Esophagus (tissue), 2 donors: Measurements from ENCODE around the gene TPX2. TPM values are rescaled to one million over a fixed set of nuclear protein-coding genes. Genes with fewer than 3 reads are reported as not detected.

Experiments used
- H3K27ac ChIP-seq, 2 donors: one replicate each; pipeline ENCODE4 v1.5.1; 2013; ENCODE audit warnings: low read depth in 2 of 2, mild to moderate bottlenecking in 2 of 2, inconsistent platforms in 1 of 2, low read length in 1 of 2, moderate library complexity in 1 of 2
- H3K27me3 ChIP-seq, 2 donors: one replicate each; pipeline ENCODE4 v1.6.1; 2013; ENCODE audit warnings: low read length in 2 of 2, control low read depth in 1 of 2, mild to moderate bottlenecking in 1 of 2; ENCODE audit not compliant: insufficient read depth in 2 of 2, control insufficient read depth in 1 of 2
- H3K36me3 ChIP-seq, 2 donors: one replicate each; pipeline ENCODE4 v1.6.1; 2013; ENCODE audit warnings: low read length in 1 of 2; ENCODE audit not compliant: control insufficient read depth in 2 of 2, insufficient read depth in 2 of 2
- H3K4me1 ChIP-seq, 2 donors: one replicate each; pipeline ENCODE4 v1.6.1; 2013; ENCODE audit warnings: low read length in 1 of 2; ENCODE audit not compliant: control insufficient read depth in 2 of 2, insufficient read depth in 2 of 2
- H3K4me3 ChIP-seq, 2 donors: one replicate each; pipeline ENCODE4 v1.5.1; 2013; ENCODE audit warnings: low read length in 2 of 2, mild to moderate bottlenecking in 2 of 2, low read depth in 1 of 2, moderate library complexity in 1 of 2
- H3K9me3 ChIP-seq, 2 donors: one replicate each; pipeline ENCODE4 v1.6.1; 2013; ENCODE audit warnings: mild to moderate bottlenecking in 2 of 2, low read depth in 1 of 2, low read length in 1 of 2, moderate library complexity in 1 of 2; ENCODE audit not compliant: control insufficient read depth in 2 of 2, insufficient read depth in 1 of 2
- WGBS, 2 donors: extraction: QIAGEN DNeasy Blood & Tissue Kit; methylation state at CpG; one replicate each; pipeline ENCODE4 v1.1.7; 2013; 5-methylcytosine and 5-hydroxymethylcytosine counted together
- polyA plus RNA-seq, 2 donors: library from polyadenylated mRNA; stranded (reverse); fragments of 200-250 nt; gene quantifications; one replicate each; pipeline ENCODE4 v1.2.3, GENCODE V29; 2013
- donor health status: healthy with polysubstance abuse.
- donor health status: Bipolar disorder and iron deficiency.

TPX2 gene
- polyA plus RNA-seq, 2 donors = 9.1 to 13.6 TPM

DNA sequence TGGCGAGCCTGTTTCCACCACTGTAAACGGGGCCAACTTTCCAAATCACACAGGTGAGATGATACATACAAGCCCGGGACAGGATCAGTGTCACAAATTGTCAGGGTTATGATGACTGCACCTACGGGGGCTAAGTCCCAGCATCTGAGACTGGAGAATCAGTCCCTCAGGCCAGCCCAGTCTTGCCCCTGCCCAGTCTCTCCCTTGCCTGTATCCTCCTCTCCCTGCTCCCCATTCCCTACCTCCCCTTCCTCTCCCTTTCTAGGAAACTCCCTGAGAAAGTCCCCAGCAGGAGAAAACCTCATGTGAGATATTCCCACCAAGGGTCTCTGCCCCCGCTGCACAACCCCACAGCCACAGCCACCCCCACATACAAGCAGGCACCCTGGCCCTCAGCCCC is 104.8 kb downstream of the TPX2 start:
- no peak overlapping the region for H3K4me3 ChIP-seq
- WGBS, 2 donors = 59 to 71% methylated on average over 5 of the region's 5 CpGs
- H3K27ac ChIP-seq = no peak overlapping the region
- no peaks in the 10 kb centered on the region for H3K27me3 ChIP-seq
- peaks cover 5 to 13% of the 10 kb centered on the region in 2 donors for H3K4me1 ChIP-seq
- no peaks in the 10 kb centered on the region for H3K36me3 ChIP-seq
- H3K9me3 ChIP-seq = no peaks in the 10 kb centered on the region

- Histone ChIP-seq H3K36me3 (no peaks in the 10 kb centered on the region), H3K4me3 (peak overlapping the region in 1 of 2 donors; percentile 9), H3K27ac (no peak overlapping the region), H3K9me3 (no peaks in the 10 kb centered on the region), H3K27me3 (no peaks in the 10 kb centered on the region), H3K4me1 (peaks cover 7 to 21% of the 10 kb centered on the region in 2 donors)
- WGBS, 2 donors = 78 to 85% methylated on average over 28 of the region's 28 CpGs
Observed at GRCh38 chr20:31844737-31845299, 105.7 kb downstream of the TPX2 start.

DNA sequence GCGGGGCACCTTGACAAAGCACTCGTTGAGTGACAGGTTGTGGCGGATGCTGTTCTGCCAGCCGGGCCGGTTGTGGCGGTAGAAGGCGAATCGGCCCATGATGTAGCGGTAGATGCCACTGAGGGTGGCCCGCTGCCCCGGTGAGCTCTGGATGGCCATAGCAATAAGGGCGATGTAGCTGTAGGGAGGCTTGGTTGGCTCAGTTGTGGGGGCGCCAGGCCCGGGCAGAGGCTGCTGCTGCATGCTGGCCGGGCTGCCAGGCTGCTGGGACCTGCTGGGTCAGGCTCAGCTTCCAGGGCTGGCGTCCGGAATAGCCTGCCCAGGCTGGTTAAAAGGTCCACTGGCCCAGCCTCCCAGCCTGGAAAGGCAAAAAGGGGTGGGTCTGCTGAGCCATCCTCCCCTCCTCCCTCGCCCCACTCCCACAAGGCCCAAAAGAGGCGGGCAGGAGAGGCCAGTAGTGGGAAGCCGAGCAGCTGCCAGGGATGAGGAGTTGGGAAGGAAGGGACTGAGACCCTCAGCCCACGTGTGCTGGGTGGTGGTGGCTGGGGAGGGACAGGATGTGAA is 106.3 kb downstream of the TPX2 start, which contains the start of gene FOXS1:
FOXS1 (minus strand) TSS at position 305 of the 564 bp plus-strand sequence; CDS start at position 243, 62 bp downstream.
- Histone ChIP-seq H3K4me1 (peaks cover 7 to 21% of the 10 kb centered on the region in 2 donors), H3K9me3 (no peaks in the 10 kb centered on the region), H3K27ac (no peak within 1 kb of the TSS), H3K27me3 (no peaks in the 10 kb centered on the region), H3K4me3 (peak within 1 kb of the TSS in 1 of 2 donors; percentile 9), H3K36me3 (no peaks in the 10 kb centered on the region)
- WGBS, 2 donors = 43 to 60% methylated on average over 20 to 21 of the region's 21 CpGs

DNA sequence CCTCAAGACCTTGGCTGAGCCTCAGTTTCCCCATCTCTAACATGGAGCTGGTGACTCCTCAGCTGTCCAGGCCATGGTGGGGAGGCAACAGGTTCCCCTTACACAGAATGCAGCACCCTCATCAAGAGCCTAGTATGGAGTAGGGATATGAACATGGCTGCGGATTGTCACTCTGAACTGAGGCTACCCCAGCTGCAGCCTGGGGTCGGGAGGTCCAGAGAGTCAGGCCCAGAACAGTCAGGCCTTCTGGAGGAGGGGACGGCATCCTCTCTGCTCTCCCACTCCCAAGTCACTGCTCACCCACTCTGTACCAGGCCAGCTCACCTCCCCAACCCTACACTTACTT is 107.7 kb downstream of the TPX2 start:
- Histone ChIP-seq H3K27me3 (no peaks in the 10 kb centered on the region), H3K36me3 (no peaks in the 10 kb centered on the region), H3K27ac (no peak overlapping the region), H3K4me3 (no peak overlapping the region), H3K4me1 (peaks cover 10 to 27% of the 10 kb centered on the region in 2 donors), H3K9me3 (no peaks in the 10 kb centered on the region)
- WGBS, 2 donors = 79 to 84% methylated on average over 3 of the region's 3 CpGs

- Histone ChIP-seq H3K27me3 (no peaks in the 10 kb centered on the region), H3K4me3 (no peak overlapping the region), H3K36me3 (no peaks in the 10 kb centered on the region), H3K9me3 (no peaks in the 10 kb centered on the region), H3K4me1 (peaks cover 10 to 26% of the 10 kb centered on the region in 2 donors), H3K27ac (no peak overlapping the region)
- WGBS, 2 donors = 86 to 88% methylated on average over 32 of the region's 32 CpGs
Observed at GRCh38 chr20:31848088-31848999, 109.3 kb downstream of the TPX2 start.

- Histone ChIP-seq H3K27me3 (no peaks in the 10 kb centered on the region), H3K4me1 (peaks cover 10 to 26% of the 10 kb centered on the region in 2 donors), H3K27ac (no peak overlapping the region), H3K4me3 (peak overlapping the region in 1 of 2 donors; percentile 12), H3K36me3 (no peaks in the 10 kb centered on the region), H3K9me3 (no peaks in the 10 kb centered on the region)
- 22 to 26% methylated on average over 45 of the region's 45 CpGs for WGBS, 2 donors
Observed at GRCh38 chr20:31849306-31849930, 110.3 kb downstream of the TPX2 start.

Other genes with a start within 250 kb of the TPX2 start
- 100 to 1,000 TPM; 167 to 272 TPM for gene HM13, start 224.8 kb upstream of the TPX2 start, polyA plus RNA-seq
- 100 to 1,000 TPM; 158 to 489 TPM for gene ID1, start 134.0 kb upstream of the TPX2 start, polyA plus RNA-seq
- gene COX4I2, start 101.4 kb upstream of the TPX2 start, polyA plus RNA-seq = 1 to 10 TPM; 2.6 to 3.8 TPM
- 10 to 100 TPM; 60.0 to 80.9 TPM for gene BCL2L1, start 16.4 kb upstream of the TPX2 start, polyA plus RNA-seq
- gene MYLK2, start 80.1 kb downstream of the TPX2 start, polyA plus RNA-seq = under 1 TPM; 0.08 to 0.11 TPM
- under 1 TPM; 0.35 to 0.41 TPM for gene FOXS1, start 106.3 kb downstream of the TPX2 start, polyA plus RNA-seq
- under 1 TPM; 0.55 to 0.58 TPM for gene DUSP15, start 131.2 kb downstream of the TPX2 start, polyA plus RNA-seq
- gene TTLL9, start 131.3 kb downstream of the TPX2 start, polyA plus RNA-seq = under 1 TPM; 0.12 to 0.14 TPM
- gene PDRG1, start 212.8 kb downstream of the TPX2 start, polyA plus RNA-seq = 10 to 100 TPM in 1 of 2 donors, 1 to 10 TPM in 1; 6.8 to 13.8 TPM
- under 1 TPM in 1 of 2 donors, not detected in 1; under 0.01 TPM for gene XKR7, start 228.9 kb downstream of the TPX2 start, polyA plus RNA-seq